Mesenchymal stem cell (in vitro differentiated cells and primary cell): ENCODE measurements around the gene ZZZ3. TPM values are rescaled to one million over a fixed set of nuclear protein-coding genes. Genes with fewer than 3 reads are reported as not detected.

Source experiments
- DNase-seq: peaks from one replicate; pipeline ENCODE4 v3.0.0-alpha.2; 2013
- H2AFZ ChIP-seq: one replicate; pipeline ENCODE4 v1.6.1; 2013; ENCODE audit warnings: low read depth, mild to moderate bottlenecking, control low read depth, inconsistent platforms, low read length, moderate library complexity
- H2AK5ac ChIP-seq: 2 replicates; pipeline ENCODE4 v1.6.1; 2013; ENCODE audit warnings: low read length, moderate library complexity, mild to moderate bottlenecking, inconsistent platforms; ENCODE audit not compliant: severe bottlenecking
- H2BK120ac ChIP-seq: one replicate; pipeline ENCODE4 v1.6.1; 2013; ENCODE audit warnings: low read depth, mild to moderate bottlenecking, inconsistent platforms, low read length, moderate library complexity
- H2BK12ac ChIP-seq, 2 experiments: one replicate each; pipeline ENCODE4 v1.6.1; 2013; ENCODE audit warnings: inconsistent platforms in 2 of 2, low read length in 2 of 2, mild to moderate bottlenecking in 2 of 2, moderate library complexity in 2 of 2, control low read depth in 1 of 2
- H2BK15ac ChIP-seq: one replicate; pipeline ENCODE4 v1.6.1; 2013; ENCODE audit warnings: mild to moderate bottlenecking, low read depth, inconsistent platforms; ENCODE audit not compliant: poor library complexity, severe bottlenecking
- H2BK5ac ChIP-seq: 2 replicates; pipeline ENCODE4 v1.6.1; 2013; ENCODE audit warnings: low read depth, mild to moderate bottlenecking, low read length, control low read depth, inconsistent platforms; ENCODE audit not compliant: poor library complexity, severe bottlenecking
- H3K14ac ChIP-seq, 2 experiments: one replicate each; pipeline ENCODE4 v1.6.1; 2013; ENCODE audit warnings: inconsistent platforms in 2 of 2, low read length in 2 of 2, control low read depth in 1 of 2, mild to moderate bottlenecking in 1 of 2, moderate library complexity in 1 of 2
- H3K18ac ChIP-seq, 2 experiments: one replicate each; pipeline ENCODE4 v1.6.1; 2013; ENCODE audit warnings: inconsistent platforms in 2 of 2, low read length in 2 of 2, control low read depth in 1 of 2, low read depth in 1 of 2, mild to moderate bottlenecking in 1 of 2
- H3K23ac ChIP-seq, 2 experiments: one replicate each; pipeline ENCODE4 v1.6.1; 2013; ENCODE audit warnings: inconsistent platforms in 2 of 2, low read length in 2 of 2, mild to moderate bottlenecking in 2 of 2, moderate library complexity in 2 of 2, control low read depth in 1 of 2
- H3K27ac ChIP-seq: 2 replicates; pipeline ENCODE4 v1.5.1; 2013; ENCODE audit warnings: mild to moderate bottlenecking, moderate library complexity, low read length, control low read depth, inconsistent platforms; ENCODE audit not compliant: poor library complexity, severe bottlenecking
- H3K27me3 ChIP-seq, 2 experiments: 2 replicates each; pipeline versions ENCODE4 v1.6.1 to v1.7.0; 2013; ENCODE audit warnings: low read length in 2 of 2, mild to moderate bottlenecking in 2 of 2, moderate library complexity in 2 of 2, control low read depth in 1 of 2, inconsistent platforms in 1 of 2; ENCODE audit not compliant: control insufficient read depth in 1 of 2, insufficient read depth in 1 of 2
- H3K36me3 ChIP-seq, 2 experiments: 2 replicates each; pipeline versions ENCODE4 v1.6.1 to v1.7.0; 2013; ENCODE audit warnings: low read length in 2 of 2, control low read depth in 1 of 2, inconsistent platforms in 1 of 2, low read depth in 1 of 2, mild to moderate bottlenecking in 1 of 2; ENCODE audit not compliant: insufficient read depth in 2 of 2, control insufficient read depth in 1 of 2
- H3K4ac ChIP-seq, 2 experiments: one replicate each; pipeline ENCODE4 v1.6.1; 2013; ENCODE audit warnings: inconsistent platforms in 2 of 2, low read length in 2 of 2, mild to moderate bottlenecking in 2 of 2, moderate library complexity in 2 of 2, control low read depth in 1 of 2, low read depth in 1 of 2
- H3K4me1 ChIP-seq: 2 replicates; pipeline ENCODE4 v1.6.1; 2013; ENCODE audit warnings: low read depth, low read length, control low read depth; ENCODE audit not compliant: control insufficient read depth, insufficient read depth
- H3K4me2 ChIP-seq: 2 replicates; pipeline ENCODE4 v1.6.1; 2013; ENCODE audit warnings: low read length, mild to moderate bottlenecking, inconsistent platforms; ENCODE audit not compliant: poor library complexity, severe bottlenecking
- H3K4me3 ChIP-seq, 2 experiments: 2 replicates each; pipeline versions ENCODE4 v1.5.1 to v1.7.0; 2013; ENCODE audit warnings: low read length in 2 of 2, mild to moderate bottlenecking in 2 of 2, control low read depth in 1 of 2, low read depth in 1 of 2; ENCODE audit not compliant: insufficient read depth in 1 of 2
- H3K79me1 ChIP-seq: replicated peaks from 2 replicates; pipeline ENCODE4 v1.6.1; 2013; ENCODE audit warnings: mild to moderate bottlenecking, control low read depth, low read length, inconsistent platforms; ENCODE audit not compliant: poor library complexity, severe bottlenecking
- H3K9ac ChIP-seq: 2 replicates; pipeline ENCODE4 v1.7.0; 2013; ENCODE audit warnings: mild to moderate bottlenecking, low read length, moderate library complexity
- H3K9me3 ChIP-seq: 2 replicates; pipeline ENCODE4 v1.7.0; 2013; ENCODE audit warnings: mild to moderate bottlenecking, low read length; ENCODE audit not compliant: control insufficient read depth
- H4K8ac ChIP-seq: one replicate; pipeline ENCODE4 v1.6.1; 2013; ENCODE audit warnings: inconsistent platforms, mild to moderate bottlenecking, low read length, moderate library complexity
- H4K91ac ChIP-seq: one replicate; pipeline ENCODE4 v1.6.1; 2013; ENCODE audit warnings: mild to moderate bottlenecking, low read length, inconsistent platforms
- WGBS: methylation state at CpG from one replicate; pipeline ENCODE4 v1.1.7; 2013; ENCODE audit warnings: mixed read lengths; 5-methylcytosine and 5-hydroxymethylcytosine counted together
- small RNA-seq: library from polyadenylated mRNA; stranded (forward); fragments of <200 nt; extraction: miRNeasy Mini kit (QIAGEN cat#:217004); gene quantifications from one replicate; pipeline ENCODE3, GENCODE V24; 2013; ENCODE audit warnings: low read depth

Gene ZZZ3

DNA sequence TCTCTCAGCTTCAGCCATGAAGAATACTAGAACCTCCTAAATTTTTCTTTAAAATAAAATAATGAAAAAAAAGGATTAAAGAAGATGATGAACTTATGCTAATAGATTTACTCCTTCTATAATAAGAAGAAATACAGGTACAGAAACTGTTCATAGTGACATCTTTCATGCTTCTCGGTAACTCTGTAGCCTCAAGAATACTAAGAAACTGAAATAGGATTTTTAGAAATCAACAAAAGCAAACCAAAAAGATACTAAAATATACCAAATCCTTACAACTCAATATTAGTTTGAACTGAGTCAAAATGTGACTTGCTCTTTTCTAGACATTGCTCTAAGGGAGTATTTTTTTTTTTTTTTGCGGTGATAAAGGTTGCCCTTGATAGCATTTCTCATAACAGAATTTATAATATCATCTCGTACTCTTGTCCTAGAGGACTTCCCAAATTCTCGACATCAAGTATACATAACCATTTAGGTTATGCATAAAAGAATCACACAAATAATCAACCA lies 42.8 kb downstream of the ZZZ3 start:
- H2BK12ac ChIP-seq: no peak overlapping the region
- no peak for DNase-seq
- H4K91ac ChIP-seq: no peak overlapping the region
- no peak overlapping the region for H3K4me3 ChIP-seq
- no peak overlapping the region for H3K23ac ChIP-seq
- H2AFZ ChIP-seq: no peak overlapping the region
- H2BK15ac ChIP-seq: no peak overlapping the region
- H3K27me3 ChIP-seq: no peaks in the 10 kb centered on the region
- peaks cover 6% of the 10 kb centered on the region for H3K79me1 ChIP-seq
- no peak overlapping the region for H3K4ac ChIP-seq
- no peak overlapping the region for H3K9ac ChIP-seq
- H2AK5ac ChIP-seq: no peak overlapping the region
- H3K14ac ChIP-seq: no peak overlapping the region
- H2BK5ac ChIP-seq: no peak overlapping the region
- H3K4me2 ChIP-seq: no peak overlapping the region
- 93% methylated on average over 3 of the region's 4 CpGs for WGBS
- no peak overlapping the region for H4K8ac ChIP-seq
- peaks cover 2 to 69% of the 10 kb centered on the region in 2 experiments for H3K36me3 ChIP-seq
- H2BK120ac ChIP-seq: no peak overlapping the region
- H3K27ac ChIP-seq: no peak overlapping the region
- H3K18ac ChIP-seq: no peak overlapping the region
- H3K9me3 ChIP-seq: no peaks in the 10 kb centered on the region
- H3K4me1 ChIP-seq: peaks cover 1% of the 10 kb centered on the region

- Histone ChIP-seq H2AFZ (no peak overlapping the region), H2BK5ac (no peak overlapping the region), H3K27ac (no peak overlapping the region), H3K79me1 (peaks cover 6% of the 10 kb centered on the region), H3K4ac (no peak overlapping the region), H2BK120ac (no peak overlapping the region), H3K27me3 (no peaks in the 10 kb centered on the region), H4K91ac (no peak overlapping the region), H2AK5ac (no peak overlapping the region), H3K9ac (no peak overlapping the region), H3K18ac (no peak overlapping the region), H4K8ac (no peak overlapping the region), H3K36me3 (peaks cover 2 to 68% of the 10 kb centered on the region in 2 experiments), H3K4me1 (peaks cover 1% of the 10 kb centered on the region), H3K9me3 (no peaks in the 10 kb centered on the region), H2BK15ac (no peak overlapping the region), H2BK12ac (no peak overlapping the region), H3K4me2 (no peak overlapping the region), H3K4me3 (no peak overlapping the region), H3K23ac (no peak overlapping the region), H3K14ac (no peak overlapping the region)
- DNase-seq: peak; percentile 28
- WGBS: 0% methylated on average over 1 of the region's 3 CpGs
Observed at GRCh38 chr1:77639056-77639455, 43.4 kb downstream of the ZZZ3 start.

GRCh38 chr1:77636864-77637263 lies 45.6 kb downstream of the ZZZ3 start:
- Histone ChIP-seq H2BK120ac (no peak overlapping the region), H2AFZ (no peak overlapping the region), H2AK5ac (no peak overlapping the region), H2BK5ac (no peak overlapping the region), H3K18ac (no peak overlapping the region), H3K9me3 (no peaks in the 10 kb centered on the region), H3K4ac (no peak overlapping the region), H3K4me3 (no peak overlapping the region), H3K4me2 (no peak overlapping the region), H3K23ac (no peak overlapping the region), H3K4me1 (no peaks in the 10 kb centered on the region), H3K79me1 (peaks cover 14% of the 10 kb centered on the region), H4K8ac (no peak overlapping the region), H3K27me3 (no peaks in the 10 kb centered on the region), H2BK12ac (no peak overlapping the region), H3K9ac (no peak overlapping the region), H4K91ac (no peak overlapping the region), H3K27ac (no peak overlapping the region), H3K36me3 (peaks cover 6 to 71% of the 10 kb centered on the region in 2 experiments), H3K14ac (no peak overlapping the region), H2BK15ac (no peak overlapping the region)
- 88% methylated on average over 4 of the region's 4 CpGs for WGBS
- no peak for DNase-seq

Small RNA genes lying within 50 kb of the gene (small RNA-seq; reads per million reads assigned to genes)
- gene RN7SL370P: not detected
